CD14-positive monocyte (primary cell): ENCODE measurements around the gene FBXW2. TPM values are rescaled to one million over a fixed set of nuclear protein-coding genes. Genes with fewer than 3 reads are reported as not detected.

ENCODE experiments used
- DNase-seq, 3 donors: peaks; one replicate each; pipeline ENCODE4 v3.0.0-alpha.2; 2011 to 2022
- H2AFZ ChIP-seq: 2 replicates; pipeline ENCODE4 v1.6.0; 2012; ENCODE audit warnings: mild to moderate bottlenecking, low read depth, low read length, inconsistent platforms; ENCODE audit not compliant: insufficient read depth, poor library complexity, severe bottlenecking
- H3K27ac ChIP-seq, 2 donors: 1 replicate in 1 of 2; 2 replicates in 1 of 2; pipeline ENCODE4 v1.5.1; 2012 to 2013; ENCODE audit warnings: low read length in 2 of 2, control low read depth in 1 of 2, inconsistent platforms in 1 of 2, low read depth in 1 of 2, mild to moderate bottlenecking in 1 of 2
- H3K27me3 ChIP-seq, 2 donors: one replicate each; pipeline versions ENCODE4 v1.6.0 to v1.6.1; 2011 to 2013; ENCODE audit warnings: low read length in 2 of 2; ENCODE audit not compliant: control insufficient read depth in 2 of 2, insufficient read depth in 2 of 2
- H3K36me3 ChIP-seq, 2 donors: replicated peaks in 1 of 2; 1 replicate in 1 of 2; 2 replicates in 1 of 2; pipeline versions ENCODE4 v1.5.1 to v1.6.1; 2012 to 2013; ENCODE audit warnings: low read length in 2 of 2, control low read depth in 1 of 2, inconsistent platforms in 1 of 2, mild to moderate bottlenecking in 1 of 2; ENCODE audit not compliant: insufficient read depth in 2 of 2, control insufficient read depth in 1 of 2
- H3K4me1 ChIP-seq, 2 donors: 1 replicate in 1 of 2; 2 replicates in 1 of 2; pipeline versions ENCODE4 v1.5.1 to v1.6.1; 2012 to 2013; ENCODE audit warnings: low read length in 2 of 2, control low read depth in 1 of 2, inconsistent platforms in 1 of 2, mild to moderate bottlenecking in 1 of 2, moderate library complexity in 1 of 2; ENCODE audit not compliant: insufficient read depth in 2 of 2, control insufficient read depth in 1 of 2
- H3K4me2 ChIP-seq: replicated peaks from 2 replicates; pipeline ENCODE3; 2012; ENCODE audit warnings: low read length, moderate library complexity, mild to moderate bottlenecking; ENCODE audit not compliant: poor library complexity, severe bottlenecking; ENCODE audit errors: extremely low read depth
- H3K4me3 ChIP-seq, 3 experiments: fragments of 200-600 bp in 1 of 3; sonication (generic) in 1 of 3; replicated peaks in 1 of 3; 1 replicate in 2 of 3; 2 replicates in 1 of 3; pipeline ENCODE4 v1.5.1; 2011 to 2013; ENCODE audit warnings: low read length in 3 of 3, mild to moderate bottlenecking in 3 of 3, control low read depth in 2 of 3, low read depth in 2 of 3, inconsistent platforms in 1 of 3, moderate library complexity in 1 of 3
- H3K79me2 ChIP-seq: 2 replicates; pipeline ENCODE4 v1.6.0; 2012; ENCODE audit warnings: mild to moderate bottlenecking, control low read depth, inconsistent platforms, low read length, moderate library complexity; ENCODE audit not compliant: insufficient read depth
- H3K9ac ChIP-seq: 2 replicates; pipeline ENCODE4 v1.6.0; 2017; ENCODE audit warnings: low read length, mild to moderate bottlenecking; ENCODE audit not compliant: insufficient read depth, poor library complexity, severe bottlenecking
- H3K9me3 ChIP-seq, 2 donors: replicated peaks in 1 of 2; 1 replicate in 1 of 2; 2 replicates in 1 of 2; pipeline versions ENCODE4 v1.5.1 to v1.6.1; 2012 to 2013; ENCODE audit warnings: low read length in 2 of 2, control low read depth in 1 of 2; ENCODE audit not compliant: control insufficient read depth in 1 of 2, insufficient read depth in 1 of 2
- H4K20me1 ChIP-seq: 2 replicates; pipeline ENCODE4 v1.6.0; 2012; ENCODE audit warnings: mild to moderate bottlenecking, low read length, control low read depth, moderate library complexity; ENCODE audit not compliant: insufficient read depth
- H3K27ac Mint-ChIP-seq, 7 donors: one replicate each; pipeline ENCODE4 v1.8.0; 2020; ENCODE audit warnings: mild to moderate bottlenecking in 7 of 7, mixed read lengths in 7 of 7, moderate library complexity in 6 of 7, inconsistent platforms in 2 of 7
- H3K27me3 Mint-ChIP-seq, 3 donors: one replicate each; pipeline ENCODE4 v1.8.0; 2021 to 2022; ENCODE audit warnings: low read depth in 3 of 3, mild to moderate bottlenecking in 3 of 3, mixed read lengths in 3 of 3, moderate library complexity in 3 of 3, inconsistent platforms in 1 of 3
- H3K36me3 Mint-ChIP-seq, 2 donors: one replicate each; pipeline ENCODE4 v1.8.0; 2020; ENCODE audit warnings: mixed read lengths in 2 of 2, inconsistent platforms in 1 of 2, mild to moderate bottlenecking in 1 of 2
- H3K4me1 Mint-ChIP-seq: one replicate; pipeline ENCODE4 v1.8.0; 2020; ENCODE audit warnings: mild to moderate bottlenecking, mixed read lengths
- H3K4me3 Mint-ChIP-seq, 2 donors: one replicate each; pipeline ENCODE4 v1.8.0; 2020; ENCODE audit warnings: mild to moderate bottlenecking in 2 of 2, mixed read lengths in 2 of 2, moderate library complexity in 1 of 2
- H3K9me3 Mint-ChIP-seq, 7 donors: one replicate each; pipeline ENCODE4 v1.8.0; 2020 to 2022; ENCODE audit warnings: mixed read lengths in 7 of 7, mild to moderate bottlenecking in 6 of 7, moderate library complexity in 6 of 7, inconsistent platforms in 2 of 7
- WGBS: methylation state at CpG from one replicate; pipeline ENCODE4 v1.1.5; 2013; ENCODE audit warnings: missing lambda C conversion rate; ENCODE audit not compliant: insufficient coverage; 5-methylcytosine and 5-hydroxymethylcytosine counted together
- intact Hi-C, 2 donors: fragments of 100-400 bp; cut with micrococcal nuclease; formaldehyde crosslinking; loops; one replicate each; pipeline versions ENCODE4 v1.15.0 to v1.15.1; 2023
- polyA plus RNA-seq, 3 donors: library from polyadenylated mRNA; depleted of rRNA in 1 of 3; unstranded in 2 of 3; stranded (reverse) in 1 of 3; fragments of 300-500 nt in 2 of 3; fragments of >200 nt in 1 of 3; fragmentation: Illumina TruSeq in 2 of 3; gene quantifications; 1 replicate in 2 of 3; 2 replicates in 1 of 3; pipeline ENCODE4 v1.2.3, GENCODE V29; 2012 to 2021
- TF ChIP-seq, protein P1 (sequence below): fragments of 200-600 bp; IDR thresholded peaks from one replicate; pipeline ENCODE4 v1.8.0; 2022; ENCODE audit warnings: antibody characterized with exemption, mild to moderate bottlenecking

FBXW2 gene
- polyA plus RNA-seq, 3 donors: 20.0 to 30.8 (median 28.9) TPM

DNA sequence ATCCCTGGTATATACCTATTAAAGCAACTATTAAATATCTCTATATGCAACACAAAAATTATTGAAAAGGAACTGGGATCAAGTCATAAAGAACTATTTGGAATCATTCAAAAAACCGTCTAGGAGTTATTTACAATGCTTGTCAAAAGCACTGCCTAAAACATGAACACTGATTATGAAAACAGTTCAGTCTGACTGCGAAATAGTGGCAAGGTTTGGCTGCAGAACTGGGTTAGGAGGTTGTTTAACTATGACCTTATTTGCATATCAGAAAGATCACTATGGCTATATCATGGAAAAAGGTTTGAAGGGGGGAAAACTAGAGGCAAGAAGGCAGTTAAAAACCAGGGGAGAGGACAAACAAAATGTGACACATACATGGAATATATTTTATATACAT, 12.0 kb downstream of the FBXW2 start:
- Histone ChIP-seq H3K79me2 (peaks cover 74% of the 10 kb centered on the region), H4K20me1 (peaks cover 42% of the 10 kb centered on the region), H3K27me3 (no peaks in the 10 kb centered on the region), H3K4me3 (no peak overlapping the region), H2AFZ (no peak overlapping the region), H3K9me3 (no peaks in the 10 kb centered on the region), H3K9ac (no peak overlapping the region), H3K27ac (no peak overlapping the region), H3K4me2 (no peak overlapping the region), H3K36me3 (peaks cover 43 to 67% of the 10 kb centered on the region in 2 donors), H3K4me1 (peaks cover 16 to 29% of the 10 kb centered on the region in 2 donors)
- TF ChIP-seq, protein P1, sequence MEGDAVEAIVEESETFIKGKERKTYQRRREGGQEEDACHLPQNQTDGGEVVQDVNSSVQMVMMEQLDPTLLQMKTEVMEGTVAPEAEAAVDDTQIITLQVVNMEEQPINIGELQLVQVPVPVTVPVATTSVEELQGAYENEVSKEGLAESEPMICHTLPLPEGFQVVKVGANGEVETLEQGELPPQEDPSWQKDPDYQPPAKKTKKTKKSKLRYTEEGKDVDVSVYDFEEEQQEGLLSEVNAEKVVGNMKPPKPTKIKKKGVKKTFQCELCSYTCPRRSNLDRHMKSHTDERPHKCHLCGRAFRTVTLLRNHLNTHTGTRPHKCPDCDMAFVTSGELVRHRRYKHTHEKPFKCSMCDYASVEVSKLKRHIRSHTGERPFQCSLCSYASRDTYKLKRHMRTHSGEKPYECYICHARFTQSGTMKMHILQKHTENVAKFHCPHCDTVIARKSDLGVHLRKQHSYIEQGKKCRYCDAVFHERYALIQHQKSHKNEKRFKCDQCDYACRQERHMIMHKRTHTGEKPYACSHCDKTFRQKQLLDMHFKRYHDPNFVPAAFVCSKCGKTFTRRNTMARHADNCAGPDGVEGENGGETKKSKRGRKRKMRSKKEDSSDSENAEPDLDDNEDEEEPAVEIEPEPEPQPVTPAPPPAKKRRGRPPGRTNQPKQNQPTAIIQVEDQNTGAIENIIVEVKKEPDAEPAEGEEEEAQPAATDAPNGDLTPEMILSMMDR: no peak
- H3K27me3 Mint-ChIP-seq: no peaks in the 10 kb centered on the region
- H3K9me3 Mint-ChIP-seq: no peaks in the 10 kb centered on the region
- WGBS: 86% methylated on average over 1 of the region's 2 CpGs
- intact Hi-C loops: loop anchor here in 1 of 2 donors (10.0 kb wide), 1 partner anchor 46 kb away; no protein-coding TSS in a partner anchor
- DNase-seq: no peak
- H3K36me3 Mint-ChIP-seq: peaks cover 49 to 72% of the 10 kb centered on the region in 2 donors
- H3K4me1 Mint-ChIP-seq: peaks cover 23% of the 10 kb centered on the region
- H3K27ac Mint-ChIP-seq: peak overlapping the region in 2 of 7 donors; percentile 9 to 14
- no peak overlapping the region for H3K4me3 Mint-ChIP-seq

DNA sequence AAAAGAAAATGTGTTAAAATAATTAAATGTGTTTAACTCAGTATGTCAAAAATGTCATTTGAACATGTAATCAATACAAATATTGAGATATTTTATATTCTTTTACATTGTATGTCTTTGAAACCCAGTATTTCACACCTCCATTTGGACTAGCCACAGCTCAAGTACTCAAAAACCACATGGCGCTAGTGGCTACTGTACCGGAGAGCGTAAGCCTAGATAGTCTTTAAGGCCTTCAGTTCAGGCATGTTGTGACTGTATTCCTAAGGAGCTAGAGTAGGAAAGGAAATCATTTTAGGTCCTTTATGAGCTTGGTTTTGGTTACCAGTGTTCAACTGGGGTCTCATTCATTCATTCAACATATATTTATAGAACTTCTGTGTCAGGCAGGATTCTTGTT, 12.8 kb downstream of the FBXW2 start:
- H3K27me3 Mint-ChIP-seq: no peaks in the 10 kb centered on the region
- H4K20me1 ChIP-seq: peaks cover 42% of the 10 kb centered on the region
- no peak overlapping the region for H3K9ac ChIP-seq
- no CpG with 5 or more reads among the region's 3 CpGs for WGBS
- peaks cover 50 to 71% of the 10 kb centered on the region in 2 donors for H3K36me3 Mint-ChIP-seq
- H2AFZ ChIP-seq: no peak overlapping the region
- H3K36me3 ChIP-seq: peaks cover 48 to 67% of the 10 kb centered on the region in 2 donors
- intact Hi-C loops: loop anchor here in 1 of 2 donors (10.0 kb wide), 1 partner anchor 46 kb away; no protein-coding TSS in a partner anchor
- DNase-seq: no peak
- H3K27me3 ChIP-seq: no peaks in the 10 kb centered on the region
- peaks cover 66% of the 10 kb centered on the region for H3K79me2 ChIP-seq
- no peaks in the 10 kb centered on the region for H3K9me3 ChIP-seq
- H3K9me3 Mint-ChIP-seq: no peaks in the 10 kb centered on the region
- no peak overlapping the region for H3K27ac Mint-ChIP-seq
- H3K27ac ChIP-seq: no peak overlapping the region
- peaks cover 22% of the 10 kb centered on the region for H3K4me1 Mint-ChIP-seq
- TF ChIP-seq, protein P1: no peak
- peaks cover 16 to 29% of the 10 kb centered on the region in 2 donors for H3K4me1 ChIP-seq
- H3K4me2 ChIP-seq: no peak overlapping the region
- H3K4me3 ChIP-seq: no peak overlapping the region
- H3K4me3 Mint-ChIP-seq: no peak overlapping the region
